Non-pigmented ciliary epithelial cell (primary cell): ENCODE data around the gene TMEM62.

Source experiments
- DNase-seq: peaks from one replicate; pipeline ENCODE4 v3.0.0-alpha.2; 2010; ENCODE audit warnings: low read depth

The TMEM62 gene

DNA sequence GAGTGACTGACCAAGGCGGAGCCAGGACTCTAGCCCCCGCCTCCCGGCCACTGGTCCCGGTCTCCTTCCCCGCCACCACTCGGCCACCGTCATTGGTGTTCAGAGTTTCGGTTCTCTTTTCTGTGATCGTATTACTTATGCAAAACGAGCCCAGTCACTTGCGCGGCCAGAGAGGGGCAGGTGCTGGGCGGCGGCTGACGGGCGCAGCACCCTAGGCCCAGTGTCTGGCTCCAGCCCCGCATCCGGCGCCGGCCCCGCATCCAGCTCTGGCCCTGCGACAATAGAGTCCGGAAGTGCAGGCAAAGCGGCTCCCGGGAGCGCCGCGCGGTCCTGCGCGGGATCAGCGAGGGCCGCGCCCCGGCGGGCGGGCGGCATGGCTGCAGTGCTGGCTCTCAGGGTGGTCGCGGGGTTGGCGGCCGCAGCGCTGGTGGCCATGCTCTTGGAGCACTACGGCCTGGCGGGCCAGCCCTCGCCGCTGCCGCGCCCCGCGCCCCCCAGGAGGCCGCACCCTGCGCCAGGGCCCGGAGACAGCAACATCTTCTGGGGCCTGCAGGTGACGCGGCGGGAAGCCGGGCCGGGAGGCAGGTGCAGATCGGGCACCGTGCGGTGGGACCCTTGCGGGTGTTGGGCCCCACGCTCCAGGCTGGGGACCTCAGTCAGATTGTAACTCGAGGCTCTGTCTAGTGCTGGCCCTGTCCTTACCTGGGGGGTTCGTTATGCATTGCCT lies at the start of gene TMEM62:
Gene TMEM62 (plus strand): TSS at position 157 of the 727 bp plus-strand sequence. CDS start 217 bp downstream, at position 374.
- no peak for DNase-seq

DNA sequence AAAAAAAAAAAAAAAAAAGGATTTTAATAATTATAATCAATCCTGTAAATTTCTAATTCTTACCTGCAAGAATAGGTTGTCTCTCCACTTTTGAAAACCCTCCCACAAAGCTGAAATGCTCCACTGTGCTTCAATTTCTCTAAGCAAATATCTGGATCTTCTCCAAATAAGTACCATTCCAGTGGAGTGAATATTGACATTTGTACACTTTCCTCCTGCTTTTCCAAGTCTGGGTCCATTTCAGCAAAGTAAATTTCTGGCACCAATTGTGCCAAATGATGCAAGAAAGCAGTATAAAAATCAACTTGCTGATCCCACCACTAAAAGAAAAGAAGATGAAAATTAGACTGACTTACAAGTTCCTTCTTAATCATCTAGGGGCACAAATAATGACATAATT lies 47.5 kb upstream of the TMEM62 start:
- no peak for DNase-seq

DNA sequence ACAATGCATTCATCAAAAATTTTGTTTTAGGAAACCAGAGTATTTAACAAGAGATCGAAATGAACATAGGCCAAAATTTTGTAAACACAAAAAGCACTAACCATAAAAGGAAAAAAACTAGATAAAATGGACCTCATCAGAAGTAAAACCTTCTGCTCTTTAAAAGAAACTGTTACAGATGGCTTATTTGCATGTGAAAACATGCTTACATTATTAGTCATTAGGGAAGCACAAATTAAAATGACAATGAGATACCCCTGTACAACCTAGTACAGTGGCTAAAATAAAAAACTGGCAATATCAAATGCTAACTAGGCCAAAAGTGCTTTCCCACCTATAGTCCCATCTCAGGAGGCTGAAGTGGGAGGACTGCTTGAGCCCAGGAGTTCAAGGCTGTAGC lies 46.8 kb upstream of the TMEM62 start:
- no peak for DNase-seq

DNA sequence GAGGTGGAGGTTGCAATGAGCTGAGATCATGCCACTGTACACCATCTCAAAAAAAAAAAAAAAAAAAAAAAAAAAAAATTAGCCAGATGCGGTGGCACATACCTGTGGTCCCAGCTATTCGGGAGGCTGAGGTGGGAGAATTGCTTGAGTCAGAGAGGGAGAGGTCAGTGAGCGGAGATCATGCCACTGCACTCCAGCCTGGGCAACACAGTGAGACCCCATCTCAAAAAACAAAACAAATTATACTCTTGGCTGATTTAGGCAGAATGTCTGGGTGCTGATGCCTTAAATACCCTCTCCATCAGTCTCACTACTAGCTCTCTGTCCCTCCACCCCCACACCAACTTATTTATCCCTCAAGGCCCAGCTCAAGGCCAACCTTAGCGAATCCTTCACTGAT lies 41.5 kb upstream of the TMEM62 start:
- DNase-seq = no peak

DNA sequence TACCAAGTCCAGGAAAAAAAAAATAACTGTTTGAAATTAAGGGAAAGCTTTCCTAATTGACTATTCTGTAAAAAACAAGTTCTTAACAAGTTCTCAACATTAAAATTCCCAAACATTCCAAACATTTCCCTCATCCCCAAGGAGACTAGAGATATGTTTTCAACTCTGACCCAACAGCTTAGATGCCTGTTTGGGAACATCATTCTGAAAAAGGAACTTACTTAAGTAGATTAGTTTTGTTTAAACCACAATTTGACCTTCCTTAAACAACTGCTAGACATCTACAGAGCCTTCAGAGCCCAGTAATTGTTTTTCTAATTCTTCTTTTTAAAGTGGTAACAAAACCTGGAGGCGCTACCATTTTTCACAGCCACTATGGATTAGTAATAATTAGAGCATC lies 40.4 kb upstream of the TMEM62 start:
- DNase-seq = no peak

DNA sequence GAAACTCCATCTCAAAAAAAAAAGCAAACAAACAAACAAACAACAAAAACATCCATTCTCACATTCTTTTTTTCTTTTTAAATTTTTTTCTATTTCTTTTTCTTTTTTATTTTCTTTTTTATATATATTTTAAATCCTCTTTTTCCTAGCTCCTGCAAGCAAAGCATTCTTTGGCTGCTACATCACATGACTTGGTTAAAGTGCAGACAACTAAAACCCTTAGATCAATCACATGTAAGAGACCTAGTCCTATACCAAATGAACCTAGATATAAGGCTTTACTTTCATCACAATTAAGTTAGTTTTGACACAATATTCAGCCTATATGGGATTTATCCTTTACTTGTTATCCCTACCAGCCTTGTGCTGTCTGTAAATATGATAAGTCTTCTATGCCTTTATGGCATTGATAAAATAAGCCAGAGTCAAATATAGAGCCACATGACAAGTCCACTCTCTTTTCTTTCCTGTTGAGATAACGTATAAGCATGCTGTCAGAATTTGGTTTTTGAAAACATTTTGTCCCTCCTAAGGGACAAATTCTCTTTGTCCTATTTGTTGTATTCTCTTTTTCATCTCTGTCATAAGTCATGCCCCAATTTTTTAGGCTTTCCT lies 38.9 kb upstream of the TMEM62 start:
- DNase-seq = no peak

DNA sequence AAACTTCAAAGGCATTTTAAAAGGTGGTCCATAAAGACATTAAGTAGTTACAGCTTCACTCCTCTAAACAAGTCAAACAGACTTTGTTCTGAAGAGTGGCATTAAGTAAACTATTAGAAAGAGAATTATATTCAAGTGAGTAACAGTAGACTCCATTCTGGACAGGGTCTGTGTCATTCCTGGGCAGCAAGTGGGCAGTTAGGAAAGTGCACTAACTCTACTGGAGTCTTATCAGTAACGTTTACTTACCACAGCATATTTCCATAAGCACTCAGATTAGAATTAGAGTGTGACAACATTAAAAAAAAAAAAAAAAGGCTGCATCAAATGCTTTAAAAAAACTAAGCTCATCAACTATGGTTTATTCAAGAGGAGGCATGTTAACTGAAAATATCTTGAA lies 38.1 kb upstream of the TMEM62 start:
- no peak for DNase-seq

DNA sequence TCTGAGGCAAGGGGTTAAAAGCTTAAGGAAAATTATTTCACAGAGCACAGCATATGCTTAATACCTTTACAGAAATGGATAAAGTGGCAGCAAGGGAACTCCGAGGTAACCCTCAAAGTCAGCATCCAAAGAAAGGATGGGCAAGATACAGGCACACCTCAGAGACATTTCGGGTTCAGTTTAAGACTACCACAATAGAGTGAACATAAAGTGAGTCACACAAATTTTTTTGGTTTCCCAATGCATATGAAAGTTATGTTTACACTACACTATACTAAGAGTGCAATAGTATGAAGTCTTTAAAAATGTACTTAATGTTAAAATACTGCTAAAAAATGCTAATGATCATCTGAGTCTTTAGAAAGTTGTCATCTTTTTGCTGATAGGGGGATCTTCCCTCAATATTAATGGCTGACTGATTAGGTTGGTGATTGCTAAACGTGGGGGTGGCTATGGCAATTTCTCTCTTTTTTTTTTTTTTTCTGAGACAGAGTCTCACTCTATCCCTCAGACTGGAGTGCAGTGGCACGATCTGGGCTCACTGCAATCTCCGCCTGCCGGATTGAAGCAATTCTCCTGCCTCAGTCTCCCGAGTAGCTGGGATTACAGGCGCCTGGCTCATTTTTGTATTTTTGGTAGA lies 37.6 kb upstream of the TMEM62 start:
- no peak for DNase-seq

DNA sequence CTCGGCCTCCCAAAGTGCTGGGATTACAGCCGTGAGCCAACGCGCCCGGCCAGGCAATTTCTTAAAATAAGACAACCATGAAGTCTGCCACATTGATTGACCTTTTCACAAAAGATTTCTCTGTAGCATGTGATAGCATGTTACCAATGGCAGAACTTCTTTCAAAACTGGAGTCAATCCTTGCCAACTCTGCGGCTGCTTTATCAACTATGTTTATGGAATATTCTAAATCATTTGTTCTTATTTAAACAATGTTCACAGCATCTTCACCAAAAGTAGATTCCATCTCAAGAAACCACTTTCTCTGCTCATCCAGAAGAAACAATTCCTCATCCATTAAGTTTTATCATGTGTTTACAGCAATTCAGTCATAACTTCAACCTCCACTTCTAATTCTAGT lies 37.0 kb upstream of the TMEM62 start:
- no peak for DNase-seq

DNA sequence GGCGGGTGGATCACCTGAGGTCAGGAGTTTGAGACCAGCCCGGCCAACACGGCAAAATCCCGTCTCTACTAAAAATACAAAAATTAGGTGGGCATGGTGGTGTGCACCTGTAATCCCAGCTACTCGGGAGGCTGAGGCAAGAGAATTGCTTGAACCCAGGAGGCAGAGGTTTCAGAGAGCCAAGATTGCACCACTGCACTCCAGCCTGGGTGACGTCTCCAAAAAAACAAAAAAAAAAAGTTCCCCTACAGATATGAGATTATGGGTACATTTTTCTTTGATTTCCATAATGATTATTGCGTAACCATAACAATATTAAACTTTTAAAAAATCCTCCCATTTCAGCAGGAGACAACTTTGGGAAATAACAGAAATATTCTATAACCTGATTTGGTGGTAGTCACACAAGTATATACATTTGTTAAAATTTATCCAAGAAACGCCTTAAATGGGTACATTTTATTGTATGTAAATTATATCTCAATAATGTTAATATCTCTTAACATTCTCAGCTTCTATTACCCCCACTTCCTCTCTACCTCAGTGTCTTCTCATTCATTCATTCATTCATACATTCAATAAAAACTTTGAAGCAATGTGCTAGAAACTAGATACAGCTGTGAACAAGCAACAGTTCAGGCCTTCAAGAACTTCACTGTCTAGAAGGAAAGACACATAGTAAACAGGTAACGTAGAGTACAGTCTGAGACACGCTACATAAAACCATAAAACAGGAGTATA lies 34.1 kb upstream of the TMEM62 start:
- no peak for DNase-seq

DNA sequence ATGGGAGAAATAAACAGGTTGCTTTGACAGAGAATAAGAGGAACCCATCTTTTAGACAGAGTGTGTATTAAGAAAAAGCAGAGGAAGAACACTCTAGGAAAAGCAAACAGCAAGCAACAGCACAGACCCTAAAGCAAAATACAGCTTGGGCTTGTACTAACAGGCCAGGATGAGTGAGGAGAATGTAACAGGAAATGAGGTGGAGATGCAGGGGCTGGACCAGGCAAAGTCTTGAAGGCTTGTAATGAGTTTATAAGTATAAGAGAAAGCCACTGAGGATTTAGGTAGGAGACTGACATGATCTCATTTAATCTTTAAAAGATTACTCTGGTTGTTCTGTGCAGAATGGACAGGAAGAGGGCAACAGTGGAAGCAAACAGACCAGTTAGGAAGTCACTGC lies 32.4 kb upstream of the TMEM62 start:
- no peak for DNase-seq

DNA sequence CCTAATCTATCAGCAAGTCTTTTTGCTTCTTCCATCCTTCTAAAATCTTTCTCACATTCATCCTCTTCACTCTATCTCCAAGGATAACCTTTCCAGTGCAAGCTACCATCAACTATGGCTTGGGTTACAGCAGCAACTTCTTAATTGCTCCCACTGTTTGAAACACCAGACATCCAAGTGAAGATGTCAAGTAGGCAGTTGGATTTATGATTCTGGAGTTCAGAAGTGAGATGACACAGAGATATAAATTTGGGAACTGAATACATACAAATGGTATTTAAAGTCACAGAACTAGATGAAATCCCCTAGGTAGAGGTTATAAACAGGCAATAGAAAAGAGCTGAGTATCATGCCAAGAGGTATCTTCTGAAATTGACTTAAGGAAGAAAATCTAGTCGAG lies 31.2 kb upstream of the TMEM62 start:
- DNase-seq = no peak

DNA sequence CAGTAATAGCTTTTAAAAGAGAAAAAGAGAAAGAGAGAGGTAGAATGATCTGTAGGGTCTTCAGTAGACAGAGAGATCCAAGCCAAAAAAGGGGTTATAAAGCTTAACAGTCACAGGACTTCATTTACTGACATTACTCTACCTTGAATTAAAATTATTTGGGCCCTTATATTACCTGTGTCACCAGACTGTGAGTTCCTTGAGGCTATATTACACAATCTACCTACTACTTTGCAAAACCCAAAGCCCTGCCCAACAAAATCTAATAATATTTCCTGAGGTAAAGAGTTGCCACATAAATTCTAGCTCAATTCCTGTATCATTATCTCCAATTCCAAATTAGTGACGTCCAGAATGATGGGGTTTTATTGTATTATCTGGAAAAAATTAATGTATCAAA lies 29.5 kb upstream of the TMEM62 start:
- DNase-seq = no peak

DNA sequence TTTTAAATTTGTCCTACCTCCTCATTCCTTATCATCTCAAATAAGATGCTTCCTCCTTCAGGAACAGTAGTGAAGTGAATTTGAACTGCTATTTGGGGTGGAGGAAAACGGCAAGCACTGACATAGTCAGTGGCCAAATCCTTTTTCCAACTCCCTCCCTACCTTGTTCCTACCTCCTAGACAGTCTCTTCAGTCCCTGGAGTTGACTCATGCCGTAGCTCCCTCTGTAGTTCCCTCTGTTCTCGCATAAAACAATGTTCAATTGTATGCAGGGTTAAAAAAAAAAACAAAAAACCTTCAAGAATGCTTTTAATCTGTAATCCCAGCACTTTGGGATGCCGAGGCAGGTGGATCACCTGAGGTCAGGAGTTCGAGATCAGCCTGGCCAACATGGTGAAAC lies 29.0 kb upstream of the TMEM62 start:
- DNase-seq = no peak

DNA sequence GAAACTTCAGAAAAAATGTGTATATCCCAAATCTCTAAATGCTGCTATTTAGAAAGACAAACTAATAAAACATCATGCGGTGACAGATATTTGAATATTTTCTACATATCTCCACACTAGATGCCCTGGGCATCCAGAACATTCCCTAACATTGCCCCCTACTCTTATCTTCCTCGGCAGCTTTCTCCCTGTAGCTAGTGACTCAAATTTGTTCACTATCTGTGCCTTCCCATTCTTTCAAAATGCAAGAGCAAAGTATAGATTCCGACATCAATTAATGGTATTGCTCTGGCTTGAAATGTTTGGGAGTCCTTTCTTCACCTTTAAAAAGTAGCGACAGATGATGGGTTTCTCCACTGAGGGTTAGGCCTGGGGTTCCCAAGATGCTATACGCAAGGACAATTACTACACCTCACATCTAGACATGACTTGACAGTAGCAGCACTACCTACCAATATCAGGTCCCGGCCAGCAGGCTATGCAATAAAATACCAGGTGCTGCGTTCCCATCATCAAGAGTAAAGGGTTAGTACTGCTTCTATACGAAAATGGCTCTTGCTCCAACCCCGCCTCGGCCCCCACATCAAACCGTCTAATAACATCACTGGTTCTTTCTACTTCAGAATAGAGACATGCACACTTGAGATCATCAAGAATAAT lies 28.2 kb upstream of the TMEM62 start:
- no peak for DNase-seq

DNA sequence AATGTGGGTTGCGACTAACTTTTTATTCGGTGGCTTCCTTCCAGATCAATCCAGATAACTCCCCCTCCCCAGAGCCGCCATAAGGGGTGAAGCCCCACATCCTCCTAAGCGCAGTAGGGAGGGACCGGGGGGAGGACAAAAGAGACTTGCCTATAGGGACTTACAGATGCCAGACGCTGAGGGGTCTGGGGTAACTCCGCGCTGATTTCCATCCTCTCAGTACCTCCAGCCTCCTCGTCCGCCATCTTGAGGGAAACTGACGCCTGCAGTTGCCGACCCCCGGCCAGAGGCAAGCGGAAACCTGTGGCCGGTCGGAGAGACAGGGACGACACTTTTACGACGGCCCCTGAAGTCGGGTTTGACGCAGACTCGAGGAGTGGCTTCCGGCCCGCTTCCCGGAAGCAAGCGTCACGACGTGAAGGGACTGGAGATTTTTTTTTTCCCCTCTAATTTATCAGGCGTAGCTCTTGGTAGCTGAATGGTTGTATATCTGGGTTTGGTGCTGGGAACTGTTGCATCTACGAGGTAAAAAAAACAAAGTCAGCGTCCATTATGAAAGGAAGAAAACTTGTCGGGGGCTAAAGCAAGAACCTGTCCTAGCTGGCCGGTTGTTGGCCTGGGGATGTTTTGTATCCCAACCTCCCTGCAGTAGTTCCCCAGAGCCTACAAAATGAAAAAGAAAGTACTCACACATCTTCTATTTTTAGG lies 27.5 kb upstream of the TMEM62 start, which contains the start of gene UBR1:
Gene UBR1 (minus strand): TSS at position 261 of the 708 bp plus-strand sequence. CDS start 16 bp downstream, at position 245.
- DNase-seq = no peak

DNA sequence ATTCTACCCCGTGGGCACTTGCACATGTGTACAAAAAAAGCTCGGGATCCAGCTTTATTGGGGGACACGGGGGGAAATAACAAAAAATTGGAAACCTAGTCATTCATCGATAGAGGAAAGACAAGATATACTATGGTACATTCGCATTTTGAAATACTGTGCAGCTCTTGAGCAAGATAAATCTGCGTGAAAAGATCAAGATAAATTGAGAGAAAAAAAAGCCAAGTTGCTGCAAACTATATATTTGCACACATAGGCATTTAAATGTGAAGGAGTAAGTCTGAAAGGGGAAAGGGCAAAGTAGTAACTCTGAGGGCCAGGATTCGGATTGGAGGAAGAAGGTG lies 26.9 kb upstream of the TMEM62 start:
- DNase-seq = no peak

DNA sequence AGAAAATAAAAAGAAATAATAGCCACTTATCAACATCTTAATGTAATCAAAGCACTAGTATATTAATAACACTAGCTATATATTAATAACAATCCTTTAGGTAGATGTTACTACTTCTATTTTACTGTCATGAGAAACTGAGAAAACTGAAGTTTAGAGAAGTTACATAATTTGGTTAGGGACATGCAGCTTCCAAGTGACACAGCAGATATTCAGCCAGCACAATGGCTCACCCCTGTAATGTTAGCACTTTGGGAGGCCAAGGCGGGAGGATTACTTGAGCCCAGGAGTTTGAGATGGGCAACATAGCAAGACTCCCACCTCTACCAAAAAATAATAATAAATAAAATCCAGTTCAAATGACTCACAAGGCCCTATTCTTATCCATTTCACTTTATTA lies 25.6 kb upstream of the TMEM62 start:
- no peak for DNase-seq

DNA sequence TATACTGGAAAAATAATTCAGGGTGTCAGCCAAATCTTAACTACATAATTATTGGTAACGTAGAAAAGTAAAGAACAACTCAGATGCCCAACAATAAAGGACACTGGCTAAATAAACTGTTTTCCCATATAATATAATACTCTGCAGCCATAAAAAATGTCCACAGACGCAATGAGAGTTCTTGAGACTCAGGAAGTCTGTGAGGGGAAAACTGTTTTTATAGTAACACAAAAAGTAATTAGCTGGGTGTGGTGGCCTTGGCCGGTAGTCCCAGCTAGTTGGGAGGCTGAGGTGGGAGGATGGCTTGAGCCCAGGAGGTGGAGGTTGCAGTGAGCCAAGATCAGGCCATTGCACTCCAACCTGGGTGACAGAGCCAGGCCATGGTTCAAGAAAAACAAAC lies 22.0 kb upstream of the TMEM62 start:
- DNase-seq = no peak

DNA sequence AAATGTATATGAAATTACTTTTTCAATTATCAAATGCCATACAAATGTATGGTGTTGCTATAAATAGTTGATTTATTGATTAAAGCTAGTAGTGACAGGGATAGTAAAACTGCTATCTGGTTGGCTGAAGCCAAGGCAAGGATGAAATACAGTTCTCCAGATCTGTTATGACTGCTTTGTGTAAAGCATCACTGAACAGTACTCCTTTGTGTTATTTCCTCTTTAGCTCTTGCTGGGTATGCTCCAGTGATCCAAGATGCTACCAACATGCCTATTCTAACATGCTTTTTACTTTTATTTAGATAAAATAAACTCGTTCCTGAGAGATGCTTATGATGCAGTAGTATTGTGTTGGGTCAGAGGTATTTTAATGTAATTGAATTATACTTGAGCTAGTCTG lies 15.1 kb upstream of the TMEM62 start:
- DNase-seq = no peak

DNA sequence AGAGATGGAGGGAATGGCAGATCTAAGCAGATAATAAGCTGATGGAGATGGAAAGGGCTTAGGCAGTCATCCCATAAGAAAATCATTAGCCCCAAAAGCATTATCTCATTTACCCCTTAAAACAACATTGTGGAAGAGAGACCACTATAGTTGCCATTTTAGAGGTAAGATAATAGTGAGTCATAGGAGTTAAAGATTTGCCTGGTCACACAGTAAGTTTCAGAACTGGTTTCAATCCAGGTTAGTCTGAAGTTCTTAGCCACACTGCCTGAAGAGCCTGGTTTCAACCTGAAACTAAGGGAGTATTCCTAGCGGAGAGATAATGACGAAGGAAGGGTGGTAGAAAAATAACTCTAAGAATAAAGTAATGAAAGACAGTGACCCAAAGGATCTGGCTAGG lies 14.6 kb upstream of the TMEM62 start:
- DNase-seq = no peak

DNA sequence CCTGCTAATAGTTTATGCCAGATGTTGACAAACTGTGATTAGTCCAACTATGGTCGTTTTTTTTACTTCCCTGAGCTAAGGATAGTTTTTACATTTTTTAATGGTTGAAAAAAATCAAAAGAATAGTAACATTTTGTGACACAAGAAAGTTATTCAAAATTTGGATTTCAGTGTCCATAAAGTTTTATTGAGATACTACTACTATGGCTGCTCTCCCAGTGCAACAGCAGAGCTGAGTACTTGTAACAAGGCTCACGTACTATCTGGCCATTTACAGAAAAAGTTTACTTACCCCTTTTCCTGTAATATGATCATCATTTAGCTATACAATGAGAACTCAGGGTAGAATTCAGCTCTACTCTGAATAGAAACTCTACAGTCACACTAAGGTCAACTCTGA lies 11.5 kb upstream of the TMEM62 start:
- no peak for DNase-seq
